GM03348 (cell line): ENCODE measurements around the gene ARFGEF3.
"Not testable (repeated sequence)": the region's sequence is repeated elsewhere in the genome, so short reads cannot be mapped to it uniquely, and the experiment has no call there.

Experiments
- DNase-seq: peaks from one replicate; pipeline ENCODE4 v3.0.0; 2012; ENCODE audit warnings: low spot score

ARFGEF3 gene, protein sequence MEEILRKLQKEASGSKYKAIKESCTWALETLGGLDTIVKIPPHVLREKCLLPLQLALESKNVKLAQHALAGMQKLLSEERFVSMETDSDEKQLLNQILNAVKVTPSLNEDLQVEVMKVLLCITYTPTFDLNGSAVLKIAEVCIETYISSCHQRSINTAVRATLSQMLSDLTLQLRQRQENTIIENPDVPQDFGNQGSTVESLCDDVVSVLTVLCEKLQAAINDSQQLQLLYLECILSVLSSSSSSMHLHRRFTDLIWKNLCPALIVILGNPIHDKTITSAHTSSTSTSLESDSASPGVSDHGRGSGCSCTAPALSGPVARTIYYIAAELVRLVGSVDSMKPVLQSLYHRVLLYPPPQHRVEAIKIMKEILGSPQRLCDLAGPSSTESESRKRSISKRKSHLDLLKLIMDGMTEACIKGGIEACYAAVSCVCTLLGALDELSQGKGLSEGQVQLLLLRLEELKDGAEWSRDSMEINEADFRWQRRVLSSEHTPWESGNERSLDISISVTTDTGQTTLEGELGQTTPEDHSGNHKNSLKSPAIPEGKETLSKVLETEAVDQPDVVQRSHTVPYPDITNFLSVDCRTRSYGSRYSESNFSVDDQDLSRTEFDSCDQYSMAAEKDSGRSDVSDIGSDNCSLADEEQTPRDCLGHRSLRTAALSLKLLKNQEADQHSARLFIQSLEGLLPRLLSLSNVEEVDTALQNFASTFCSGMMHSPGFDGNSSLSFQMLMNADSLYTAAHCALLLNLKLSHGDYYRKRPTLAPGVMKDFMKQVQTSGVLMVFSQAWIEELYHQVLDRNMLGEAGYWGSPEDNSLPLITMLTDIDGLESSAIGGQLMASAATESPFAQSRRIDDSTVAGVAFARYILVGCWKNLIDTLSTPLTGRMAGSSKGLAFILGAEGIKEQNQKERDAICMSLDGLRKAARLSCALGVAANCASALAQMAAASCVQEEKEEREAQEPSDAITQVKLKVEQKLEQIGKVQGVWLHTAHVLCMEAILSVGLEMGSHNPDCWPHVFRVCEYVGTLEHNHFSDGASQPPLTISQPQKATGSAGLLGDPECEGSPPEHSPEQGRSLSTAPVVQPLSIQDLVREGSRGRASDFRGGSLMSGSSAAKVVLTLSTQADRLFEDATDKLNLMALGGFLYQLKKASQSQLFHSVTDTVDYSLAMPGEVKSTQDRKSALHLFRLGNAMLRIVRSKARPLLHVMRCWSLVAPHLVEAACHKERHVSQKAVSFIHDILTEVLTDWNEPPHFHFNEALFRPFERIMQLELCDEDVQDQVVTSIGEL (N-terminal part only)

DNA sequence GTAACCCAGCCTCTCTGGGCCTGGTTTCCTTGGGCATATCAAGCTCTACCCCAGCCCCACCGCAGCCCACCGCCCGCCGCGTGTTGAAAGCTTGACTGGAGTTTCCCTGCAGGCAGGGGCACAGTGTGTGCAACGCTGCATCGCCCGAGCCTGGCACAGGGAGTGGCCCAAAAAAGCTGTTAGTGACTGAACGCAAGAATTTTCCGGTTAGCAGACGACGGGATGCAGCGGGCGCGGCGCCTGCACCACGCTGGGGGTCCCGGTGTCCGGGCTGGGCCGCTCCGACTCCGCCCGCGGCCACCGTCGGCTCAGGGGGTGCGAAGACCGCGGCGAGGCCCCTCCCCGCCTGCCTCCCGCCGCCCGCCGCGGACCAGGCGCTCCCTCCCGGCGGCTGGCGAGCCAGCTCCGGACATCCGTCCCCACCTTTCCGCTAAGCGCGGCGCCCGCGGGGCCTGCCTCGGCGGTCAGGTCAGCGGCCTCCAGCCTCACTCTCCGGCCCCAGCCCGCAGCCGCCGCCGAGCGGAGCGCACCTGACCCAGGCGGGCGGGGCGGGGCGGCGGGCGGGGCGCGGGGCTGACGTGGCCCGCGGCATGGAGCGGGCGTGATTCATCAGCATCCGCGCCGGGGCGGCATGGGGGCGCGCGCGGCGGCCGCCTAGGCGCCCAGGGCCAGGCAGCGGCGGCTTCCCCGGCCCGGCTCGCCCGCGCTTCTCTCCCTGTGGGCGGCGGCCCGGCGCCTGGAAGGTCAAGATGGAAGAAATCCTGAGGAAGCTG lies at the start of gene ARFGEF3:
TSS of gene ARFGEF3 (plus strand) at position 602 of the 773 bp plus-strand sequence. CDS start at position 750, 148 bp downstream.
- DNase-seq: peak; percentile 78

DNA sequence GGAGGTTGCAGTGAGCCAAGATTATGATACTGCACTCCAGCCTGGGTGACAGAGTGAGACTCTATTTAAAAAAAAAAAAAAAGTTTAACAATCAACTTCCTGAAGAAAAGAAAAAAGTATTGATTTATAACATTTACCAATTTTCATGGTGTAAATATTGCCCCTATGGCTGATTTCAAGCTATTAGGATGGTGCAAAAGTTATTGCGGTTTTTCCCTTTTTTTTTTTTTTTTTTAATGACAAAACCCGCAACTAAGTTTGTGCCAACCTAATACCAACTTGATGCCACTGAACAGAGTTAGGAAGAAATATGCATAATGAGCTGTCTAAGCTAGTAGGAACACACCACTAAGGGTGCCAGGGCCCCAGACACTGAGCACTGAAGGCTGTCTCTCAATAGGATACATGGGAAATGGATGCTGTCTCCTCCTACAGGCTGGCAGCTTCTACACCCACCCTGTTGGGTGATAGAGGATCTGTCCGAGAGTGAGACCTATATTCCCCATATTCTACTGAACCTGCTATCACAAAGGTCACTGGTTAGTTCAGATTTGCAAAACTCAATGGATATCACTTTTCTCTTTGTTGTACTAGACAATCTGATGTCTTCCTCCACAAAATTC lies 48.0 kb upstream of the ARFGEF3 start:
- DNase-seq: no peak

DNA sequence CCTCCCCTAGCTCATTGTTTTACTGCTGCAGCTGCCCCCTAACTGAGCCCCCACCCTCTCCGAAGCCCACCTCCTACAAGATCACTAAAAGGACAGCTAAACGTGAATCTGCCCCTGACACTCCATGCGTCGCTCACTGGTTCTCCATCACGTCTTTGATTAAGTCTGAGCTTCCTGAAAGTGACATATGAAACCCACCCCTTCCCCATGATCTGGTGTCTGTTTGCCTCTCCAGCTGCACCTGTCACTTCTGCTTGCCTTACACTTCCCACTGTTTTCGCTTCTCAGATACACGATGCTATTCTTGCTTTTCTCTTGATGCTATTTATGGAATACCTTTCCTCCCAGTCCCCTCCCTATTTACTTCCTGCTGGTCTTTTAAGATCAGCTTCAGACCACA lies 46.5 kb upstream of the ARFGEF3 start:
- no peak for DNase-seq

DNA sequence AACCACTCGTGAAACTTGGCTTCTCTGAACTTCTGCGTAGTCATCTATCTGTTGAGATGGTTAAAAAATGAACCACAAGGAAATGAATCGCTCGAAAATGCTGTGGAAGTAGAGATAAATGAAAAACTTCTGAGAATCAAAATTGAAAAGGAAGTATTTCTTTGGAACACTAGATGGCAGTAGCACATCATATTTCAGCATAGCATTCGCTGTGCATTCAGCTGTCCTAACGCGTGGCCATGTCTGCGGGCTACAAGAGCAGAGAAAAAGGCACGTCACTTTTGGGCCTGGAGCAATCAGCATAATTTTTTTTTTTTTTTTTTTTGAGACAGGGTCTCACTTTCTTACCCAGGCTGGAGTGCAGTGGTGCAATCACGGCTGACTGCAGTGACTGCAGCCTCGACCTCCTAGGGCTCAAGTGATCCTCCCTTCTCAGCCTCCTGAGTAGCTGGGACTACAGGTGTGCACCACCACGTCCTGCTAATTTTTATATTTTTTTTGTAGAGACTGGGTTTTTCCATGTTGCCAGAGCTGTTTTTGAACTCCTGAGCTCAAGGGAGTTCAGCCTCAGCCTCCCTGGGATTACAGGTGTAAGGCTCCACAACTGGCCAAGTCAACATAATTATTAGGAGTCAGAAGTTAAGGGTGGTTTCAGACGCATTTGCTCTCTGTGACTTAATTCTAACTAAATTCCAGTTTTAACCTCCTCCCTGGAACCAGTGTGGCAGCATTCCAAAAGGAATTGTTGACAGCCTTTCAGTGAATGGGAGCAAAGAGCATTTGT lies 45.7 kb upstream of the ARFGEF3 start:
- peak; percentile 75 for DNase-seq

DNA sequence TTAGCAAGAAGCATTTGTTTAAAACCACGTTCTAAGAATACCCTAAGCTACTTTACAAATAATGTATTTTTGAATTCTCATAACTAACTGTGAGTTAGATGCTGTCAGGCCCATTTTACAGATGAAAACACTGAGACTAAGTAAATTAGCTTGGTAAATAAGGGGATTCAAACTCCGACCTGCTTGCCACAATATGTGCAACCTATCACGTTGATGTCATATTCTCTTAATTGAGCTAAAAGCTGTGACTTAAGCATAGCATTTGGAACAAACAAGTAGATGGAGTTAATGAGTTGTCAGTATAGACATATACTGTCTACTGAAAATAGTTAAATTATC lies 45.1 kb upstream of the ARFGEF3 start:
- DNase-seq: no peak

DNA sequence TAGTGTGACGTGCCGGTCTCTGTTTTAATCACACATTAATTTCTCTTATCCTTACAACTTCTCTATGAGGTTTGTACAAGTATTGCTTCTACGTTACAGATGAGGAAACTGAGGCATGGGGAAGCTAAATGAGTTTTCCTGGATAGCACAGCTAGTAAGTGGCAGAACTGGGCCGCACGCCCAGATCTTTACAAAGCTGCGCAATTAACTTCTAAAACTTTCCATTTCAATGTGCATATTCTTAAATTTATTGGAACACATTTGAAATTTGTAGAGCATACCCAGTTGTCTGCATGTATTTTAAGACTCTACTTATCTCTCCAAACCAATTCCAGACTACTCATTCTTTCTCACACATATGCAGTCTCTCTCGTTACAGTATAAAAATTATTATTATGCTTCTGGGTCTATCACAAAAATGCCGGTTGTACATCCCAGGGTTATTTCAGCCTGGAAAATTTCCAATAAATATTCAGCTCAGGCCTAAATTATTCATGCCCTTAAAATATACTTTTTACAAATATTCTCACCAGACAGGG lies 44.3 kb upstream of the ARFGEF3 start:
- no peak for DNase-seq

DNA sequence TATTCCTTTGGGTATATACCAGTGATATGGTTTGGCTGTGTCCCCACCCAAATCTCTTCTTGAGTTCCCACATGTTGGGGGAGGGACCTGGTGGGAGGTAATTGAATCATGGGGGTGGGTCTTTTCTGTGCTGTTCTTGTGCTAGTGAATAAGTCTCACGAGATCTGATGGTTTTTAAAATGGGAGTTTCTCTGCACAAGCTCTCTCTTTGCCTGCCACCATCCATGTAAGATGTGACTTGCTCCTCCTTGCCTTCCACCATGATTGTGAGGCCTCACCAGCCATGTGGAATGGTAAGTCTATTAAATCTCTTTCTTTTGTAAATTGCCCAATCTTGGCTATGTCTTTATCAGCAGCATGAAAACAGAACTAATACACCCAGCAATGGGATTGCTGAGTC lies 42.5 kb upstream of the ARFGEF3 start:
- DNase-seq: not testable (repeated sequence)

DNA sequence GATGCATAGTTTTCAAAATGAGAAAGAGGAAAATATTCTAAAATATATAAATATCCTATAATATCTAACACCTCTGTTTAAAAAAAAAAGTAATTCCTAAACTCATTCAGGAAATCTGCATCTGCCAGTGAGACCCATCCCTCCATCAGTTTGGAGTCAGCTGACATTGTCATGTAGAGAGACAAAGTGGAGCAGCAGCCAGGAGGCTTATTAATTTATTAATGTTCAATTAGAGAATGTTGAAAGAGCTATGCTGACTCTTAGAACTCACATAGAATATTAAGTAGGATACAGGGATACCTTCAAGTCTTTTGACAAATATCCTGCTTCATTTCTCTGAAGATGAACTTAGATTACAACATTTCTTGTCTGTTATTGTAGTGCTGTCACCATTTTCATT lies 41.8 kb upstream of the ARFGEF3 start:
- no peak for DNase-seq

DNA sequence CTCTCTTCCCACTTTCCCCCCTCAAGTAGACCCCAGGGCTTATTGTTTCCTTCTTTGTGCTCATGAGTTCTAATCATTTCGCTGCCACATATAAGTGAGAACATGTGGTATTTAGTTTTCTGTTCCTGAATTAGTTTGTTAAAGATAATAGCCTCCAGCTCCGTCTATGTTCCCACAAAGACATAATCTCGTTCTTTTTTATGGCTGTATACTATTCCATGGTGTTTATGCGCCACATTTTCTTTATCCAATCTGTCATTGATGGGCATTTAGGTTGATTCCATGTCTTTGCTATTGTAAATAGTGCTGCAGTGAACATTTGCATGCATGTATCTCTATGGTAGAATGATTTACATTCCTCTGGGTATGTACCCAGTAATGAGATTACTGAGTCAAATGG lies 37.6 kb upstream of the ARFGEF3 start:
- DNase-seq: no peak

DNA sequence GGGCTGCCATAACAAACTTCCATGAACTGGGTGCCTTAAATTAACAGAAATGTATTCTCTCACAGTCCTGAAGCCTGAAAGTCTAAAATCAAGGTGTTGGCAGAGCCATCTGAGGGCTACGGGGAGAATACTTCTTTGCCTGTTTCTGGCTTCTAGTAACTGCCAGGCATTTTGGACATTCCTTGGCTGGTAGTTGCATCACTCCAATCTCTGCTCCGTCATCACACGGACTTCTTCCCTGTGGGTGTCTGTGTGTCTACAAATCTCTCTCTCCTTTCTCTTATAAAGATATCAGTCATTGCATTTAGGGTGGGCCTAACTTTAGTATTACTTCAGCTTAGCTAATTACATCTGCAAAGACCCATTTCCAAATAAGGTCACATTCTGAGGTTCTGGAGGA lies 33.6 kb upstream of the ARFGEF3 start:
- no peak for DNase-seq

DNA sequence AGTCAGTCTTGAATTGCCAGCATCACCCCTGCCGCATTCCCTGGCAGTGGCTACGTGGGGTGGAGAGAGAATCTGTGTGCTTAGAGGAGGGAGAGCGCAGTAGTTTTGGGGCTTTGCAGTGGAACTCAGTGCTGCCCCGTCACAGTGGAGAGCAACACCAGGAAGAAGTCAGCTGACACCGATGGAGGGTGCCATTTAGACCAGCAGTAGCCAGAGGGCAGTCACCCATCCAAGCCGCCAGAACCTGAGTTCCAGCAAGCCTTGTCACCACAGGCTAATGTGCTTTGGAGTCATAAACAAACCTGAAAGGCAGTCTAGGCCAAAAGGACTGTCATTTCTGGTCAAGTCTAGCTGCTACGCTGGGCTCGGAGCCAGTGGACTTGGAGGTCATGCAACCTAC lies 32.5 kb upstream of the ARFGEF3 start:
- DNase-seq: no peak

DNA sequence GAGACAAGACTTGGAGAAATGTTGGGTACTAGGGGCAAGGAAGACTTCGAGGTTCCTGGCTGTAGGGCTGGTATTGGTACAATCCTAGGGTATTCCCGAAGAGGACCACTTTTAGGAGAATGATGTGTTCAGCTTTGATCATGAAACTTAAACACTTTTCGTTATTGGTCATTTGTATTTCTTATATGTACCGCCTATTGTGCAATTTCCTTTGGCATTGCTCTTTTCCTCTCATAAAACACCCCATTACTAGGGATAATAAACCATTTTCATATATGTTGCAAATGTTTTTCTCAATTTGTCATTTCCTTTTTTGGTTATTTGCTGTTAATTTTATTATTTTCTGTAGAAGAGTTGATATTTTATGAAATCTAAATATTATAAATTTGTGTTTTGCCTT lies 18.9 kb upstream of the ARFGEF3 start:
- no peak for DNase-seq

DNA sequence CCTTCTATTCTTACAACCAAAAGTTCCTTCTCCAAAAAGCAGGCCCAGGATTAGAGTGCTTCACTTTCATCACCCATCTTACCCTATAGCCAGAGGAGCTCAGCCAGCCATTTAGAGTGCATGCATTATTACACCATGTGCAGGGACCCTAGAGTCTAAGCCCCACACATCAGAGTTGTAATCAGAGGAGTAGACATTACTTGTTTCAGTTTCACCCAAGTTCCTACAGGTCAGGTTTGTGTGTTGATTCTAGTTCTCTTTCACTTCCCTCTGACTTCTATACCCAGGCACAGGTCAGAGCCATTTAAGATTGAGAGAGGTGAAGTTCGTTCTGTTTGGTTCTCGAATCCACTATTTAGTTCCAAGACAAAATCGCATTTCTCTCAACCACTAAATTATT lies 16.3 kb upstream of the ARFGEF3 start:
- no peak for DNase-seq

DNA sequence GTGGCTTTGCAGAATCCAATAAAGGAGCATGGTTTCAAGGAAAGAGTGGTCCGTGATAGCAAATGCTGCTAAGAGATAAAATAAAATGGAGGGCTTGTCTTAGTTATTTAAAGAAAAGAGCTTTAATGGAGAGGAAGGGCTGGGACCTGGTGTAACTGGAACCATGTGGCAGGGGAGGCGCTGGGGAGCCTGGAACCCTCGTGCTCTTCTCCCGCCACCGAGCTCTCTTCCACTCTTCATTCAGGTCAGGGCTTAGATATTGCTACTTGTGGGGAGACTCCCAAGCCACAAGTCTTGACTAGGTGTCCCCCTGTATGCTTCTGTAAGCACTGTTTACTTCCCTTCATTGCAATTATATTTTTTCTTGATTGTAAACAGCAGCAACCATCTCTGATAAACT lies 15.2 kb upstream of the ARFGEF3 start:
- DNase-seq: no peak

DNA sequence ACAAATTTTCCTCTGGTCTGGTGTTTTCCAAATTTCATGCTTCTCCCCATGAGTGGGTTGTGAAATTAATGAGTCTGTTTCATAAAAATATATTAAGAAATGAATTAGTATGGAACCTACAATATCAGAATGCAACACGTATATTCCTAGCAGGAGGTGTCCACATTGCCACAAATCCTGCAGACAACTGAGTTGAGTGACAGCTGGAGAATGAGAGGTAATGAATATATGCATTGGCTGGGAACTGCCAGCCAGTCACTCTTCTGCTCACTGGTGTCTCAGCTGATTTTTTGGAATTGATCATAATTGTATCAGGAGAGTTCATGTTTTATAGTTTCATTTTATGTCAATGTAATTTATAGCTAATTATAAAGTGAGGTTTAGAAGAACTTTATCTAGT lies 6.3 kb upstream of the ARFGEF3 start:
- DNase-seq: no peak

DNA sequence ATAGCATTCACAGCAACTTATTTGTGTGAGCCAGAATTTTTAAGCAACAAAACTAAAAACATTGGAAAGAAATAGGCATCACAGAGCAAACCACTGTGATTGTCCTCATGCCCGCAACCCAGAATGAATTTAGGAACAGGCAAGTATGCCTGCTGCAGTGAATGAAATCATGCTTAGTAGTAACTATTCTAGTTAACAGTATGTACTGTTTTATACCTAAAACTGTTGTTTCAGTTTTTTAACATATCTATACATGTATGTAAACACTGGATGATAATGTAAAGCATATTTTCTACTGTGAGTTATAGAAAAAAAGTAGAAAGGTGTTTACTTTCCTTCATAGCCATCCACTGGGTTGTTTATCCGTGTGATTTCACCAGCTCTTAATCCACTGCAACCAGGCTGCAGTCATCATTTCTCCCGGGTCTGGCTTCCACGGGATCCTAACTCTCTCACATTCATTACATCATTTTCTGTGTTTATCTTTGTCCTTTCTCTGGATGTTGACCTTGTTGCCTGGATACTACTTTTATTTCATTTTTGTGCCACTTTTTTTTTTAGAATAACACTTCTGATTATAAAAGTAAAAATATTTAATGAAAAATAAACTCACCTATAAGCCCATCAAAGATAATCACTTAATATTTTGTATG lies 3.6 kb upstream of the ARFGEF3 start:
- DNase-seq: no peak

DNA sequence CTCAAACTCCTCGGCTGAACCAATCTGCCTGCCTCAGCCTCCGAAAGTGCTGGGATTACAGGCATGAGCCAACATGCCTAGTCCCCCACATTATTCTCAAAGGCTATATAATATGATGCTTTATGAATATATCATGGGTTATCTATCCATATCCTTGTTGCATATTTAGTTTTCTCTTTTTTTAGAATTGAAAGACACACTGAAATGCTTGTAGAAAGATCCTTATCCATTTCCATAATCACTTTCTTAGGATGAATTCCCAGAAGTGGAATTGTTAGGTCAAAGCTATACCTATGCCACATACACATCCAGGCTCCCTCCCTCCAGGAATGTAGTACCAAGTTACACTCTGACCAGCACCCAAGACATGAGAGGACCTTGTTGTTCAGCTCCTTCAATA lies 2.5 kb upstream of the ARFGEF3 start:
- no peak for DNase-seq

DNA sequence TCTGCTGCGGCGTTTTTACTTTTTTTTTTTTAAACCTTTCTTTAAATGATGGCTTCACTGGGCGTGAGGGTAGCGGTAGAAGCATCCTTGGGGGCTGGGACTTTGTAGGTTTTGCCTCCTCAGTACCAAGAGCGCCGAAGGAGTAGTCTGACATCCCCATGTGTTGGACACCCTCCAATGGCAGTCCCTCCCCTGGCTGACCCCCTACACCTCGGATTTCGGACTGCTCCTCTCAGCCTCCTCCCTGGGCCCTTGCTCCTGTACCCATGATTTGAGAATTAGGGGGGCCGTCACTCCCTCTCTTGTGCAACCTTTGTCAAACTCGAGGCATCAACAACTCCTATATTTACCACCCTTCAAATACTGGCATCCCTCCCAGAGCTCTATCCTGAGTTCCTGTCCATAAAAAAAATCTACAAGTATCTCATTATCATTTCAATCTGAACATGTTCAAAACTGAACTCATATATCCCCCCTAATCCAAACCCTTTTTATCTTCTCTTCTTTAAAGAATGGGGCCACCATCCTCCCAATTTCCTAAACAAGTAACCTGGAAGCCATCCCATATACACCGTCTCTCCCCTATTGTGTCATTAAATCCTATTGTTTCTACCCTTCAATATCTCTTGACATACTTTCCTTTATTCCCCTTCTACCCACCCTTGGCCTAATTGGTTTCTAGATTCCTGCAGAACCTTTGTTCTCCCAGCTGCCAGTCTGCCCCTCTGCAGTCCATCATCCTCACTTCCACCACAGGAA lies 1.2 kb upstream of the ARFGEF3 start:
- no peak for DNase-seq

DNA sequence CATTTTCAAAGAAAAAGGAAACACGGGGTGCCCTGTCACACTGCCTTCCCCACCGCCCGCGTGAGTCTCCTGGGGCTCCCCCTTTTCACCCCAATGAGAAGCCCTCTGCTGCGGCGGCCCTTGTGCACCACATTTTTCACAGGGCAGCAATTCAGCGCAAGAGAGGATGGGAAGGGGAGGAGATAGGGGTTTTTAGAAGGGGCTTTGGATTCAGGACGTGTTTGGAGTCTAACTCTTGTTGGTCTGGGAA lies 726 bp upstream of the ARFGEF3 start:
- no peak for DNase-seq
